GM23338 (cell line): ENCODE measurements around the gene OBSCN.

Source experiments
- CREB1 ChIP-seq: fragments of 250-450 bp; sonication (Bioruptor Pico); IDR thresholded peaks from 2 replicates; pipeline ENCODE4 v1.5.0; 2020; ENCODE audit warnings: low read depth, mild to moderate bottlenecking, moderate library complexity
- EZH2 ChIP-seq: fragments of 200-600 bp; sonication (generic); IDR thresholded peaks from one replicate; pipeline ENCODE4 v1.8.0; 2017; ENCODE audit warnings: antibody characterized with exemption, mild to moderate bottlenecking, low read depth; ENCODE audit not compliant: unreplicated experiment
- EZH2phosphoT487 ChIP-seq: fragments of 200-600 bp; sonication (generic); IDR thresholded peaks from one replicate; pipeline ENCODE4 v1.8.1; 2018; ENCODE audit warnings: antibody characterized with exemption; ENCODE audit not compliant: unreplicated experiment
- JUNB ChIP-seq: IDR thresholded peaks from one replicate; pipeline ENCODE4 v1.6.1; 2016; ENCODE audit warnings: antibody characterized with exemption; ENCODE audit not compliant: unreplicated experiment
- NANOG ChIP-seq: IDR thresholded peaks from 2 replicates; pipeline ENCODE4 v1.6.1; 2016; ENCODE audit warnings: antibody characterized with exemption, borderline replicate concordance
- POLR2AphosphoS5 ChIP-seq: IDR thresholded peaks from 2 replicates; pipeline ENCODE4 v1.6.1; 2016; ENCODE audit warnings: antibody characterized with exemption, low read depth
- STAT1 ChIP-seq: IDR thresholded peaks from one replicate; pipeline ENCODE4 v1.6.1; 2016; ENCODE audit warnings: antibody characterized with exemption; ENCODE audit not compliant: unreplicated experiment
- ZNF114 ChIP-seq: fragments of 250-450 bp; sonication (Bioruptor Pico); IDR thresholded peaks from 2 replicates; pipeline ENCODE4 v1.5.0; 2020; ENCODE audit warnings: mild to moderate bottlenecking, moderate library complexity
- ZNF331 ChIP-seq: fragments of 250-450 bp; sonication (Bioruptor Pico); IDR thresholded peaks from 2 replicates; pipeline ENCODE4 v1.5.0; 2020; ENCODE audit warnings: low read depth, mild to moderate bottlenecking, moderate library complexity
- TF ChIP-seq, protein P1 (sequence below), 2 experiments: fragments of 200-600 bp in 1 of 2; sonication (generic) in 1 of 2; conservative IDR thresholded peaks; 2 replicates each; pipeline versions ENCODE4 v1.5.1 to v1.6.1; 2016 to 2017; ENCODE audit warnings: antibody characterized with exemption in 2 of 2, low read depth in 2 of 2, mild to moderate bottlenecking in 2 of 2, moderate library complexity in 1 of 2
- TF ChIP-seq, protein P2 (sequence below): IDR thresholded peaks from one replicate; pipeline ENCODE4 v1.6.1; 2018; ENCODE audit warnings: antibody characterized with exemption; ENCODE audit not compliant: unreplicated experiment
- TF ChIP-seq, protein P3 (sequence below): IDR thresholded peaks from 2 replicates; pipeline ENCODE4 v1.6.1; 2016; ENCODE audit warnings: antibody characterized with exemption
- TF ChIP-seq, protein P4 (sequence below): fragments of 250-450 bp; sonication (Bioruptor Pico); IDR thresholded peaks from 2 replicates; pipeline ENCODE4 v1.5.0; 2020; ENCODE audit warnings: mild to moderate bottlenecking, moderate library complexity

DNA sequence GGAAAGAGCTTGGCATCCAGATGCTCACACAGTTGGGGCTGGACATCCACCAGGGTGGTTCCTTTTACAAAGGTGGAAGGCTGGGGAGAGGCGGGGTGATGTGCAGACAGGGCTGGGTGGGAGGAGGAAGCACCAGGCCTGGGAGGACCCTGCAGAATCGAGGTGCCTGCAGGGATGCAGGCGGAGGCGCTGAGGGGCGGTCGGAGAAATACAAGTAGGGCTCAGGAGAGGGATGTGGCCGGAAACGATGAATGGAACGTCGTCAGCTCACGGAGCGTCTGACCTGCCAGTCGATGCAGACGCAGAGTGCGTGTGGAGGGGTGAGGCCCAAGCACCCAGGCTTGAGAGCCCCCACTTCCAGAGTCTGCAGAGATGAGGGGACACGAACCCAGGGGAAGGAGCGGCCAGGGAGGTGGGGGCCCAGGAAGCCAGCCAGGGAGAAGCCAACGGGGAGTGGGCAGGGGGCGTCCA lies 135.4 kb downstream of the OBSCN start:
- TF ChIP-seq, protein P1, sequence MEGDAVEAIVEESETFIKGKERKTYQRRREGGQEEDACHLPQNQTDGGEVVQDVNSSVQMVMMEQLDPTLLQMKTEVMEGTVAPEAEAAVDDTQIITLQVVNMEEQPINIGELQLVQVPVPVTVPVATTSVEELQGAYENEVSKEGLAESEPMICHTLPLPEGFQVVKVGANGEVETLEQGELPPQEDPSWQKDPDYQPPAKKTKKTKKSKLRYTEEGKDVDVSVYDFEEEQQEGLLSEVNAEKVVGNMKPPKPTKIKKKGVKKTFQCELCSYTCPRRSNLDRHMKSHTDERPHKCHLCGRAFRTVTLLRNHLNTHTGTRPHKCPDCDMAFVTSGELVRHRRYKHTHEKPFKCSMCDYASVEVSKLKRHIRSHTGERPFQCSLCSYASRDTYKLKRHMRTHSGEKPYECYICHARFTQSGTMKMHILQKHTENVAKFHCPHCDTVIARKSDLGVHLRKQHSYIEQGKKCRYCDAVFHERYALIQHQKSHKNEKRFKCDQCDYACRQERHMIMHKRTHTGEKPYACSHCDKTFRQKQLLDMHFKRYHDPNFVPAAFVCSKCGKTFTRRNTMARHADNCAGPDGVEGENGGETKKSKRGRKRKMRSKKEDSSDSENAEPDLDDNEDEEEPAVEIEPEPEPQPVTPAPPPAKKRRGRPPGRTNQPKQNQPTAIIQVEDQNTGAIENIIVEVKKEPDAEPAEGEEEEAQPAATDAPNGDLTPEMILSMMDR (conservative IDR thresholded peaks at IDR 0.05; ENCODE audit: low read depth in 2 of 2) = no peak
- TF ChIP-seq EZH2 (no peak), POLR2AphosphoS5 (no peak), STAT1 (no peak), JUNB (no peak), EZH2phosphoT487 (no peak), CREB1 (CRISPR knock-in tag) (no peak), ZNF114 (no peak), NANOG (no peak), ZNF331 (CRISPR knock-in tag) (no peak)
- TF ChIP-seq, protein P2, sequence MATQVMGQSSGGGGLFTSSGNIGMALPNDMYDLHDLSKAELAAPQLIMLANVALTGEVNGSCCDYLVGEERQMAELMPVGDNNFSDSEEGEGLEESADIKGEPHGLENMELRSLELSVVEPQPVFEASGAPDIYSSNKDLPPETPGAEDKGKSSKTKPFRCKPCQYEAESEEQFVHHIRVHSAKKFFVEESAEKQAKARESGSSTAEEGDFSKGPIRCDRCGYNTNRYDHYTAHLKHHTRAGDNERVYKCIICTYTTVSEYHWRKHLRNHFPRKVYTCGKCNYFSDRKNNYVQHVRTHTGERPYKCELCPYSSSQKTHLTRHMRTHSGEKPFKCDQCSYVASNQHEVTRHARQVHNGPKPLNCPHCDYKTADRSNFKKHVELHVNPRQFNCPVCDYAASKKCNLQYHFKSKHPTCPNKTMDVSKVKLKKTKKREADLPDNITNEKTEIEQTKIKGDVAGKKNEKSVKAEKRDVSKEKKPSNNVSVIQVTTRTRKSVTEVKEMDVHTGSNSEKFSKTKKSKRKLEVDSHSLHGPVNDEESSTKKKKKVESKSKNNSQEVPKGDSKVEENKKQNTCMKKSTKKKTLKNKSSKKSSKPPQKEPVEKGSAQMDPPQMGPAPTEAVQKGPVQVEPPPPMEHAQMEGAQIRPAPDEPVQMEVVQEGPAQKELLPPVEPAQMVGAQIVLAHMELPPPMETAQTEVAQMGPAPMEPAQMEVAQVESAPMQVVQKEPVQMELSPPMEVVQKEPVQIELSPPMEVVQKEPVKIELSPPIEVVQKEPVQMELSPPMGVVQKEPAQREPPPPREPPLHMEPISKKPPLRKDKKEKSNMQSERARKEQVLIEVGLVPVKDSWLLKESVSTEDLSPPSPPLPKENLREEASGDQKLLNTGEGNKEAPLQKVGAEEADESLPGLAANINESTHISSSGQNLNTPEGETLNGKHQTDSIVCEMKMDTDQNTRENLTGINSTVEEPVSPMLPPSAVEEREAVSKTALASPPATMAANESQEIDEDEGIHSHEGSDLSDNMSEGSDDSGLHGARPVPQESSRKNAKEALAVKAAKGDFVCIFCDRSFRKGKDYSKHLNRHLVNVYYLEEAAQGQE = no peak
- TF ChIP-seq, protein P3, sequence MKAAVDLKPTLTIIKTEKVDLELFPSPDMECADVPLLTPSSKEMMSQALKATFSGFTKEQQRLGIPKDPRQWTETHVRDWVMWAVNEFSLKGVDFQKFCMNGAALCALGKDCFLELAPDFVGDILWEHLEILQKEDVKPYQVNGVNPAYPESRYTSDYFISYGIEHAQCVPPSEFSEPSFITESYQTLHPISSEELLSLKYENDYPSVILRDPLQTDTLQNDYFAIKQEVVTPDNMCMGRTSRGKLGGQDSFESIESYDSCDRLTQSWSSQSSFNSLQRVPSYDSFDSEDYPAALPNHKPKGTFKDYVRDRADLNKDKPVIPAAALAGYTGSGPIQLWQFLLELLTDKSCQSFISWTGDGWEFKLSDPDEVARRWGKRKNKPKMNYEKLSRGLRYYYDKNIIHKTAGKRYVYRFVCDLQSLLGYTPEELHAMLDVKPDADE = no peak
- TF ChIP-seq, protein P4, sequence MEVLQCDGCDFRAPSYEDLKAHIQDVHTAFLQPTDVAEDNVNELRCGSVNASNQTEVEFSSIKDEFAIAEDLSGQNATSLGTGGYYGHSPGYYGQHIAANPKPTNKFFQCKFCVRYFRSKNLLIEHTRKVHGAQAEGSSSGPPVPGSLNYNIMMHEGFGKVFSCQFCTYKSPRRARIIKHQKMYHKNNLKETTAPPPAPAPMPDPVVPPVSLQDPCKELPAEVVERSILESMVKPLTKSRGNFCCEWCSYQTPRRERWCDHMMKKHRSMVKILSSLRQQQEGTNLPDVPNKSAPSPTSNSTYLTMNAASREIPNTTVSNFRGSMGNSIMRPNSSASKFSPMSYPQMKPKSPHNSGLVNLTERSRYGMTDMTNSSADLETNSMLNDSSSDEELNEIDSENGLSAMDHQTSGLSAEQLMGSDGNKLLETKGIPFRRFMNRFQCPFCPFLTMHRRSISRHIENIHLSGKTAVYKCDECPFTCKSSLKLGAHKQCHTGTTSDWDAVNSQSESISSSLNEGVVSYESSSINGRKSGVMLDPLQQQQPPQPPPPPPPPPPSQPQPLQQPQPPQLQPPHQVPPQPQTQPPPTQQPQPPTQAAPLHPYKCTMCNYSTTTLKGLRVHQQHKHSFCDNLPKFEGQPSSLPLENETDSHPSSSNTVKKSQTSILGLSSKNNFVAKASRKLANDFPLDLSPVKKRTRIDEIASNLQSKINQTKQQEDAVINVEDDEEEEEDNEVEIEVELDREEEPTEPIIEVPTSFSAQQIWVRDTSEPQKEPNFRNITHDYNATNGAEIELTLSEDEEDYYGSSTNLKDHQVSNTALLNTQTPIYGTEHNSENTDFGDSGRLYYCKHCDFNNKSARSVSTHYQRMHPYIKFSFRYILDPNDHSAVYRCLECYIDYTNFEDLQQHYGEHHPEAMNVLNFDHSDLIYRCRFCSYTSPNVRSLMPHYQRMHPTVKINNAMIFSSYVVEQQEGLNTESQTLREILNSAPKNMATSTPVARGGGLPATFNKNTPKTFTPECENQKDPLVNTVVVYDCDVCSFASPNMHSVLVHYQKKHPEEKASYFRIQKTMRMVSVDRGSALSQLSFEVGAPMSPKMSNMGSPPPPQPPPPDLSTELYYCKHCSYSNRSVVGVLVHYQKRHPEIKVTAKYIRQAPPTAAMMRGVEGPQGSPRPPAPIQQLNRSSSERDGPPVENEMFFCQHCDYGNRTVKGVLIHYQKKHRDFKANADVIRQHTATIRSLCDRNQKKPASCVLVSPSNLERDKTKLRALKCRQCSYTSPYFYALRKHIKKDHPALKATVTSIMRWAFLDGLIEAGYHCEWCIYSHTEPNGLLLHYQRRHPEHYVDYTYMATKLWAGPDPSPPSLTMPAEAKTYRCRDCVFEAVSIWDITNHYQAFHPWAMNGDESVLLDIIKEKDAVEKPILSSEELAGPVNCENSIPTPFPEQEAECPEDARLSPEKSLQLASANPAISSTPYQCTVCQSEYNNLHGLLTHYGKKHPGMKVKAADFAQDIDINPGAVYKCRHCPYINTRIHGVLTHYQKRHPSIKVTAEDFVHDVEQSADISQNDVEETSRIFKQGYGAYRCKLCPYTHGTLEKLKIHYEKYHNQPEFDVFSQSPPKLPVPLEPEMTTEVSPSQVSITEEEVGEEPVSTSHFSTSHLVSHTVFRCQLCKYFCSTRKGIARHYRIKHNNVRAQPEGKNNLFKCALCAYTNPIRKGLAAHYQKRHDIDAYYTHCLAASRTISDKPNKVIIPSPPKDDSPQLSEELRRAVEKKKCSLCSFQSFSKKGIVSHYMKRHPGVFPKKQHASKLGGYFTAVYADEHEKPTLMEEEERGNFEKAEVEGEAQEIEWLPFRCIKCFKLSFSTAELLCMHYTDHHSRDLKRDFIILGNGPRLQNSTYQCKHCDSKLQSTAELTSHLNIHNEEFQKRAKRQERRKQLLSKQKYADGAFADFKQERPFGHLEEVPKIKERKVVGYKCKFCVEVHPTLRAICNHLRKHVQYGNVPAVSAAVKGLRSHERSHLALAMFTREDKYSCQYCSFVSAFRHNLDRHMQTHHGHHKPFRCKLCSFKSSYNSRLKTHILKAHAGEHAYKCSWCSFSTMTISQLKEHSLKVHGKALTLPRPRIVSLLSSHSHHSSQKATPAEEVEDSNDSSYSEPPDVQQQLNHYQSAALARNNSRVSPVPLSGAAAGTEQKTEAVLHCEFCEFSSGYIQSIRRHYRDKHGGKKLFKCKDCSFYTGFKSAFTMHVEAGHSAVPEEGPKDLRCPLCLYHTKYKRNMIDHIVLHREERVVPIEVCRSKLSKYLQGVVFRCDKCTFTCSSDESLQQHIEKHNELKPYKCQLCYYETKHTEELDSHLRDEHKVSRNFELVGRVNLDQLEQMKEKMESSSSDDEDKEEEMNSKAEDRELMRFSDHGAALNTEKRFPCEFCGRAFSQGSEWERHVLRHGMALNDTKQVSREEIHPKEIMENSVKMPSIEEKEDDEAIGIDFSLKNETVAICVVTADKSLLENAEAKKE = no peak
